ENCODE data around the gene GPRIN3. TPM values are rescaled to one million over a fixed set of nuclear protein-coding genes. Genes with fewer than 3 reads are reported as not detected.

The GPRIN3 gene
- total RNA-seq, 1 donor from 2014 or later = 2.6 TPM

- no peak for FAIRE-seq
- Histone ChIP-seq H3K4me2 (ENCODE audit: low read length) (no peak overlapping the region), H3K36me3 (ENCODE audit: insufficient read depth, low read length) (no peaks in the 10 kb centered on the region), H2AFZ (ENCODE audit: low read depth, low read length) (no peak overlapping the region), H3K9me3 (ENCODE audit: insufficient read depth, low read depth, low read length) (no peaks in the 10 kb centered on the region), H4K20me1 (ENCODE audit: insufficient read depth, low read length) (no peaks in the 10 kb centered on the region), H3K4me1 (ENCODE audit: insufficient read depth, low read length) (no peaks in the 10 kb centered on the region), H3K27me3 (ENCODE audit: insufficient read depth, low read length) (no peaks in the 10 kb centered on the region), H3K27ac (ENCODE audit: low read depth, low read length) (no peak overlapping the region), H3K4me3 (ENCODE audit: insufficient read depth, low read depth, low read length) (no peak overlapping the region), H3K79me2 (ENCODE audit: insufficient read depth, low read length) (no peaks in the 10 kb centered on the region), H3K9ac (ENCODE audit: low read length) (no peak overlapping the region)
- Mint-ChIP-seq H3K27ac (ENCODE audit: unreplicated experiment) (no peak overlapping the region), H3K9me3 (ENCODE audit: unreplicated experiment) (no peaks in the 10 kb centered on the region), H3K4me3 (ENCODE audit: unreplicated experiment) (no peak overlapping the region), H3K4me1 (ENCODE audit: low read depth, unreplicated experiment) (no peaks in the 10 kb centered on the region), H3K36me3 (ENCODE audit: low read depth, unreplicated experiment) (no peaks in the 10 kb centered on the region), H3K27me3 (ENCODE audit: low read depth, unreplicated experiment) (no peaks in the 10 kb centered on the region)
- DNase-seq (ENCODE audit: low read depth) = no peak
- no peak for TF ChIP-seq CTCF (IDR thresholded peaks at IDR 0.05; ENCODE audit: insufficient read depth, low read depth, low read length)
- no peak for TF ChIP-seq EZH2 (IDR thresholded peaks at IDR 0.05; ENCODE audit: insufficient read depth, low read length)
Measured at GRCh38 chr4:89273741-89274141, 33.9 kb downstream of the GPRIN3 start.

- Mint-ChIP-seq H3K27ac (ENCODE audit: unreplicated experiment) (no peak overlapping the region), H3K36me3 (ENCODE audit: low read depth, unreplicated experiment) (no peaks in the 10 kb centered on the region), H3K9me3 (ENCODE audit: unreplicated experiment) (no peaks in the 10 kb centered on the region), H3K4me1 (ENCODE audit: low read depth, unreplicated experiment) (no peaks in the 10 kb centered on the region), H3K4me3 (ENCODE audit: unreplicated experiment) (no peak overlapping the region), H3K27me3 (ENCODE audit: low read depth, unreplicated experiment) (no peaks in the 10 kb centered on the region)
- Histone ChIP-seq H3K4me1 (ENCODE audit: insufficient read depth, low read length) (no peaks in the 10 kb centered on the region), H3K79me2 (ENCODE audit: insufficient read depth, low read length) (no peaks in the 10 kb centered on the region), H3K27ac (ENCODE audit: low read depth, low read length) (no peak overlapping the region), H3K27me3 (ENCODE audit: insufficient read depth, low read length) (no peaks in the 10 kb centered on the region), H3K4me2 (ENCODE audit: low read length) (no peak overlapping the region), H3K9ac (ENCODE audit: low read length) (no peak overlapping the region), H4K20me1 (ENCODE audit: insufficient read depth, low read length) (no peaks in the 10 kb centered on the region), H3K36me3 (ENCODE audit: insufficient read depth, low read length) (no peaks in the 10 kb centered on the region), H2AFZ (ENCODE audit: low read depth, low read length) (no peak overlapping the region), H3K9me3 (ENCODE audit: insufficient read depth, low read depth, low read length) (no peaks in the 10 kb centered on the region), H3K4me3 (ENCODE audit: insufficient read depth, low read depth, low read length) (no peak overlapping the region)
- DNase-seq (ENCODE audit: low read depth) (no peak), FAIRE-seq (no peak)
- TF ChIP-seq EZH2 (IDR thresholded peaks at IDR 0.05; ENCODE audit: insufficient read depth, low read length) (no peak), CTCF (IDR thresholded peaks at IDR 0.05; ENCODE audit: insufficient read depth, low read depth, low read length) (no peak)
Measured at GRCh38 chr4:89270792-89271191, 36.8 kb downstream of the GPRIN3 start.

GRCh38 chr4:89269121-89269666 is 38.4 kb downstream of the GPRIN3 start:
- H3K4me2 ChIP-seq (ENCODE audit: low read length) = no peak overlapping the region
- H3K36me3 ChIP-seq (ENCODE audit: insufficient read depth, low read length) = no peaks in the 10 kb centered on the region
- Mint-ChIP-seq H3K4me3 (ENCODE audit: unreplicated experiment) (no peak overlapping the region), H3K36me3 (ENCODE audit: low read depth, unreplicated experiment) (no peaks in the 10 kb centered on the region), H3K27ac (ENCODE audit: unreplicated experiment) (no peak overlapping the region), H3K4me1 (ENCODE audit: low read depth, unreplicated experiment) (no peaks in the 10 kb centered on the region), H3K9me3 (ENCODE audit: unreplicated experiment) (no peaks in the 10 kb centered on the region), H3K27me3 (ENCODE audit: low read depth, unreplicated experiment) (no peaks in the 10 kb centered on the region)
- no peaks in the 10 kb centered on the region for H3K9me3 ChIP-seq (ENCODE audit: insufficient read depth, low read depth, low read length)
- no peak overlapping the region for H3K9ac ChIP-seq (ENCODE audit: low read length)
- no peaks in the 10 kb centered on the region for H3K27me3 ChIP-seq (ENCODE audit: insufficient read depth, low read length)
- FAIRE-seq (no peak), DNase-seq (ENCODE audit: low read depth) (no peak)
- H3K79me2 ChIP-seq (ENCODE audit: insufficient read depth, low read length) = no peaks in the 10 kb centered on the region
- no peak overlapping the region for H2AFZ ChIP-seq (ENCODE audit: low read depth, low read length)
- H3K4me3 ChIP-seq (ENCODE audit: insufficient read depth, low read depth, low read length) = no peak overlapping the region
- TF ChIP-seq CTCF (IDR thresholded peaks at IDR 0.05; ENCODE audit: insufficient read depth, low read depth, low read length) = no peak
- TF ChIP-seq EZH2 (IDR thresholded peaks at IDR 0.05; ENCODE audit: insufficient read depth, low read length) = no peak
- H3K4me1 ChIP-seq (ENCODE audit: insufficient read depth, low read length) = no peaks in the 10 kb centered on the region
- H4K20me1 ChIP-seq (ENCODE audit: insufficient read depth, low read length) = no peaks in the 10 kb centered on the region
- H3K27ac ChIP-seq (ENCODE audit: low read depth, low read length) = no peak overlapping the region

Measured in astrocyte (in vitro differentiated cells and primary cell).